DOHH2 (cell line): ENCODE measurements around the gene UBASH3B.
A peak's percentile ranks its signal among the peaks of the same experiment; 100 is the strongest.

Source experiments
- H3F3A ChIP-seq: fragments of 200-600 bp; sonication (generic), shearing (Covaris generic); 2 replicates; pipeline ENCODE4 v1.6.0; 2016; ENCODE audit warnings: antibody characterized with exemption, mild to moderate bottlenecking; ENCODE audit not compliant: control insufficient read depth, insufficient read depth
- H3K27ac ChIP-seq: fragments of 200-600 bp; sonication (generic); 2 replicates; pipeline ENCODE4 v1.5.1; 2014; ENCODE audit warnings: low read depth, mild to moderate bottlenecking, low read length, moderate library complexity
- H3K27me3 ChIP-seq: fragments of 200-600 bp; sonication (generic); 2 replicates; pipeline ENCODE4 v1.6.1; 2014; ENCODE audit warnings: mild to moderate bottlenecking, low read length, mixed read lengths; ENCODE audit not compliant: control insufficient read depth
- H3K36me3 ChIP-seq: fragments of 200-600 bp; sonication (generic); 2 replicates; pipeline ENCODE4 v1.6.1; 2014; ENCODE audit warnings: mild to moderate bottlenecking, low read length, moderate library complexity, mixed read lengths; ENCODE audit not compliant: control insufficient read depth
- H3K4me1 ChIP-seq: fragments of 200-600 bp; sonication (generic); 2 replicates; pipeline ENCODE4 v1.6.1; 2014; ENCODE audit warnings: mild to moderate bottlenecking, low read length, mixed read lengths; ENCODE audit not compliant: control insufficient read depth
- H3K4me2 ChIP-seq: fragments of 200-600 bp; sonication (generic); 2 replicates; pipeline ENCODE4 v1.6.0; 2014; ENCODE audit warnings: mild to moderate bottlenecking, low read length, moderate library complexity
- H3K4me3 ChIP-seq: fragments of 200-600 bp; sonication (generic); 2 replicates; pipeline ENCODE4 v1.5.1; 2014; ENCODE audit warnings: mild to moderate bottlenecking, low read length, mixed read lengths
- H3K79me2 ChIP-seq: fragments of 200-600 bp; sonication (generic); 2 replicates; pipeline ENCODE4 v1.6.1; 2014; ENCODE audit warnings: mild to moderate bottlenecking, low read length, mixed read lengths; ENCODE audit not compliant: control insufficient read depth
- H3K9me2 ChIP-seq: fragments of 200-600 bp; sonication (generic); replicated peaks from 2 replicates; pipeline ENCODE4 v1.6.1; 2014; ENCODE audit warnings: mild to moderate bottlenecking, low read length, mixed read lengths; ENCODE audit not compliant: control insufficient read depth
- H3K9me3 ChIP-seq: fragments of 200-600 bp; sonication (generic); 2 replicates; pipeline ENCODE4 v1.6.1; 2014; ENCODE audit warnings: antibody characterized with exemption, low read length, mixed read lengths; ENCODE audit not compliant: control insufficient read depth, insufficient read depth
- H4K20me1 ChIP-seq: fragments of 200-600 bp; sonication (generic); 2 replicates; pipeline ENCODE4 v1.6.0; 2014; ENCODE audit warnings: low read depth, mild to moderate bottlenecking, antibody characterized with exemption, low read length, moderate library complexity; ENCODE audit not compliant: control insufficient read depth, insufficient read depth
- EZH2phosphoT487 ChIP-seq: fragments of 200-600 bp; sonication (generic); IDR thresholded peaks from 2 replicates; pipeline ENCODE4 v1.6.1; 2017; ENCODE audit warnings: borderline replicate concordance, mild to moderate bottlenecking, antibody characterized with exemption, low read length, moderate library complexity, mixed read lengths
- TF ChIP-seq, protein P1 (sequence below): fragments of 200-600 bp; sonication (generic); IDR thresholded peaks from one replicate; pipeline ENCODE4 v1.5.1; 2014; ENCODE audit warnings: antibody characterized with exemption, mild to moderate bottlenecking, low read depth, low read length; ENCODE audit not compliant: poor library complexity, severe bottlenecking

The UBASH3B gene

DNA sequence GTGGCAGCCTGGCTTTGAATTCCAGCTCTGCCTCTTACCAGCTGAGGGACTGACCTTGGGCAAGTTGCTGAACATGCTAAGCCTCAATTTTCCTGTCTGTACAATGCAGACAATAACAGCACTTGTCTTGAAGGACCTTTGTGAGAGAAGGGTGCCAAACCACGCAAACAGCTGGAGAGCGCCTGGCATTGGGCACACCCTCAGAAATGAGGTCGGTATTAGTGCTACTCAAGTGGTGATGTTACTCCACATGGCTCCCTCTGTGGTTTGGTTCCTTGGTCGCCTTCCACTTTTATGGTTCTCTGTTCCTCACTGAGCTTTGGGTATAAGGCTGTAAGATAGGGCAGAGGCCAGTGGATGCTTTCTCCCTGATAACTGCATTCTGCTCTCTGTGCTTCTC is 8.2 kb downstream of the UBASH3B start:
- Histone ChIP-seq H3K79me2 (peaks cover 72% of the 10 kb centered on the region), H3K4me1 (peaks cover 98% of the 10 kb centered on the region), H3F3A (peaks cover 15% of the 10 kb centered on the region), H3K27me3 (no peaks in the 10 kb centered on the region), H4K20me1 (no peaks in the 10 kb centered on the region), H3K4me2 (no peak overlapping the region), H3K27ac (no peak overlapping the region), H3K36me3 (peaks cover 15% of the 10 kb centered on the region), H3K9me3 (no peaks in the 10 kb centered on the region), H3K4me3 (no peak overlapping the region), H3K9me2 (no peaks in the 10 kb centered on the region)
- TF ChIP-seq EZH2phosphoT487, result no peak
- TF ChIP-seq, protein P1, sequence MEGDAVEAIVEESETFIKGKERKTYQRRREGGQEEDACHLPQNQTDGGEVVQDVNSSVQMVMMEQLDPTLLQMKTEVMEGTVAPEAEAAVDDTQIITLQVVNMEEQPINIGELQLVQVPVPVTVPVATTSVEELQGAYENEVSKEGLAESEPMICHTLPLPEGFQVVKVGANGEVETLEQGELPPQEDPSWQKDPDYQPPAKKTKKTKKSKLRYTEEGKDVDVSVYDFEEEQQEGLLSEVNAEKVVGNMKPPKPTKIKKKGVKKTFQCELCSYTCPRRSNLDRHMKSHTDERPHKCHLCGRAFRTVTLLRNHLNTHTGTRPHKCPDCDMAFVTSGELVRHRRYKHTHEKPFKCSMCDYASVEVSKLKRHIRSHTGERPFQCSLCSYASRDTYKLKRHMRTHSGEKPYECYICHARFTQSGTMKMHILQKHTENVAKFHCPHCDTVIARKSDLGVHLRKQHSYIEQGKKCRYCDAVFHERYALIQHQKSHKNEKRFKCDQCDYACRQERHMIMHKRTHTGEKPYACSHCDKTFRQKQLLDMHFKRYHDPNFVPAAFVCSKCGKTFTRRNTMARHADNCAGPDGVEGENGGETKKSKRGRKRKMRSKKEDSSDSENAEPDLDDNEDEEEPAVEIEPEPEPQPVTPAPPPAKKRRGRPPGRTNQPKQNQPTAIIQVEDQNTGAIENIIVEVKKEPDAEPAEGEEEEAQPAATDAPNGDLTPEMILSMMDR, result no peak

DNA sequence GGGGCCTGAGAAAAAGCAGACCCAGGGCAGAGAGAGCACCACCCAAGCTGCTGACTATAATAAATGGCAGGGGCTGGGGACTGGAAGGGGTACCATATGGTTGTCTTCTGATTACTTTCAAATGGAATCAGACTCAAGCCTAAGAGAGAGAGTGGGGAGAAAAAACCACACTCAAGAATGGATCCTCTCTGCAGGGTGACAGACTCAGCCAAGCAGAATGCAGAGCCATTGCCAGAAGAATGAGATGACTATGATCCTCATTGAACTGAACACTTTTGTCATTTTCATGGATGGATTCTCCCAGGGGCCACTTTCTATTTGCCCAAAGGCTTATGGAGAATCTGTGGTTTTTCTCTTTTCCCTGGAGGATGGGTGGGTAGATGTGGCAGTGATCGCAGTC is 8.7 kb downstream of the UBASH3B start:
- Histone ChIP-seq H3K9me2 (no peaks in the 10 kb centered on the region), H3K4me1 (peaks cover 98% of the 10 kb centered on the region), H3K4me2 (no peak overlapping the region), H3K9me3 (no peaks in the 10 kb centered on the region), H3K36me3 (peaks cover 20% of the 10 kb centered on the region), H3K4me3 (no peak overlapping the region), H3K27me3 (no peaks in the 10 kb centered on the region), H4K20me1 (no peaks in the 10 kb centered on the region), H3F3A (peaks cover 19% of the 10 kb centered on the region), H3K27ac (no peak overlapping the region), H3K79me2 (peaks cover 72% of the 10 kb centered on the region)
- TF ChIP-seq EZH2phosphoT487, result no peak
- TF ChIP-seq, protein P1, result no peak

DNA sequence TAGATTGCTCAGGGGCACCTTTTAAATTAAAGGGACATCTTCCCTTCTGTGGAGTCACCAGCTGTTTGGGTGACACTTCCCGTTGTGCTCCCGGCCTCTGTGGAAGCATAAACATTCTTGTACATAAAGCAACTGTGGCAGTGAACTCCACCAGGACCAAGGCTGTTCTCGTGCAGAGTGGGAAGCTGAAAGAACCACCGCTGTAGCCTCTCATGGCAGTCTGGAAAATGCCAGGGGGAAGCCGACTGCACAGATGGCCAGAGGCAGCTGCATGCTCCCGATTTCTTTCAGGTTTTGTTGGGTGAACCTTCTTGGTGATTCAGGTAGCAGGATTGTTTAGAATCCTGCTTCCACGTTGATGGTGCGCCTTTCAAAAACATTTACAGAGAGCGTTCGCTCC is 10.3 kb downstream of the UBASH3B start:
- H3K4me2 ChIP-seq, result peak overlapping the region; percentile 29
- H3K4me1 ChIP-seq, result peaks cover 97% of the 10 kb centered on the region
- H3K27ac ChIP-seq, result no peak overlapping the region
- H3K79me2 ChIP-seq, result peaks cover 70% of the 10 kb centered on the region
- peaks cover 32% of the 10 kb centered on the region for H3K36me3 ChIP-seq
- TF ChIP-seq EZH2phosphoT487, result no peak
- TF ChIP-seq, protein P1, result no peak
- no peaks in the 10 kb centered on the region for H4K20me1 ChIP-seq
- H3K9me3 ChIP-seq, result no peaks in the 10 kb centered on the region
- H3K9me2 ChIP-seq, result no peaks in the 10 kb centered on the region
- peaks cover 18% of the 10 kb centered on the region for H3F3A ChIP-seq
- H3K27me3 ChIP-seq, result no peaks in the 10 kb centered on the region
- no peak overlapping the region for H3K4me3 ChIP-seq

DNA sequence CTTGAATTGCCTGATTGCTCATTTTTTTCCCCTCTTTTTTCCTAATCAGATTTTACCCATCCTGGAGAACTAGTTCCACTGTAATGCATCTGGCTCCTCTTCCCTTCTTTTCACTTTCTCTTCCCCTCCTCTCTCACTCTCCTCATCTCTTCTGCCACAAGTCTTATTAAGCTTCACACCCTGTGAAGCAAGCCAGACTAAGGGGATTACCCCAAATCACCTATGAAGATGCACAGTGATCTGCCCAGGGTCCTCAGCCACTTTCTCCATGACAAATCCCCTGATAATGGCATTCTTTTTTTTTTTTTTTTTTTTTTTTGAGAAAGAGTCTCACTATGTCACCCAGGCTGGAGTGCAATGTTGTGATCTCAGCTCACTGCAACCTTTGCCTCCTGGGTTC is 11.2 kb downstream of the UBASH3B start:
- Histone ChIP-seq H3K4me3 (no peak overlapping the region), H4K20me1 (no peaks in the 10 kb centered on the region), H3K79me2 (peaks cover 72% of the 10 kb centered on the region), H3K4me2 (peak overlapping the region; percentile 29; the same call in 1 of the 2 replicates), H3K4me1 (peaks cover 98% of the 10 kb centered on the region), H3K27me3 (no peaks in the 10 kb centered on the region), H3K27ac (no peak overlapping the region), H3K9me2 (no peaks in the 10 kb centered on the region), H3K36me3 (peaks cover 41% of the 10 kb centered on the region), H3K9me3 (no peaks in the 10 kb centered on the region), H3F3A (peaks cover 18% of the 10 kb centered on the region)
- TF ChIP-seq EZH2phosphoT487, result no peak
- TF ChIP-seq, protein P1, result no peak
